Activated CD4-positive, alpha-beta T cell treated with anti-CD3 and anti-CD28 coated beads, Interleukin-2, Interleukin-4, amounts not matched to agents 100 ng/mL and 50 ng/mL, durations not matched to agents 16 hours and 8 hours (primary cell): Measurements from ENCODE around the gene EPN3.

ENCODE experiments used
- DNase-seq: peaks from one replicate; pipeline ENCODE4 v3.0.0-alpha.2; 2020; ENCODE audit warnings: low spot score

Gene EPN3

GRCh38 chr17:50532452-50533024 is at the start of gene EPN3:
Gene EPN3, plus strand, starts transcription at chr17:50532735. Its CDS starts 3,822 bp downstream, at chr17:50536557.
- DNase-seq: no peak

- DNase-seq: no peak
Measured at GRCh38 chr17:50483266-50483665, 49.3 kb upstream of the EPN3 start.

- DNase-seq: no peak
Measured at GRCh38 chr17:50484386-50485155, 48.0 kb upstream of the EPN3 start.

- no peak for DNase-seq
Measured at GRCh38 chr17:50487213-50488096, 45.1 kb upstream of the EPN3 start.

- no peak for DNase-seq
Measured at GRCh38 chr17:50488880-50489279, 43.7 kb upstream of the EPN3 start.

- DNase-seq: no peak
Measured at GRCh38 chr17:50491505-50491904, 41.0 kb upstream of the EPN3 start.

GRCh38 chr17:50492214-50492613 is 40.3 kb upstream of the EPN3 start:
- DNase-seq: no peak

- DNase-seq: no peak
Measured at GRCh38 chr17:50493744-50494143, 38.8 kb upstream of the EPN3 start.

GRCh38 chr17:50495217-50495823 is 37.2 kb upstream of the EPN3 start:
- no peak for DNase-seq

- DNase-seq: no peak
Measured at GRCh38 chr17:50495918-50496317, 36.6 kb upstream of the EPN3 start.

GRCh38 chr17:50498021-50498874 is 34.3 kb upstream of the EPN3 start:
- no peak for DNase-seq

- no peak for DNase-seq
Measured at GRCh38 chr17:50499270-50499669, 33.3 kb upstream of the EPN3 start.

GRCh38 chr17:50499721-50500120 is 32.8 kb upstream of the EPN3 start:
- DNase-seq: no peak

- DNase-seq: peak; percentile 22
Measured at GRCh38 chr17:50501054-50501453, 31.5 kb upstream of the EPN3 start.

GRCh38 chr17:50502301-50502990 is 30.1 kb upstream of the EPN3 start:
- DNase-seq: no peak

- DNase-seq: no peak
Measured at GRCh38 chr17:50505591-50506130, 26.9 kb upstream of the EPN3 start.

GRCh38 chr17:50506298-50506697 is 26.2 kb upstream of the EPN3 start:
- no peak for DNase-seq

GRCh38 chr17:50507871-50508572 is 24.5 kb upstream of the EPN3 start, which contains the start of gene MYCBPAP:
Gene MYCBPAP, plus strand, starts transcription at chr17:50508439. Its CDS starts 236 bp downstream, at chr17:50508675.
- DNase-seq: peak; percentile 82

- no peak for DNase-seq
Measured at GRCh38 chr17:50508573-50509460, 23.7 kb upstream of the EPN3 start.
